GM18868 (cell line): ENCODE data around the gene NKAIN1.
"Not testable (repeated sequence)": the region's sequence is repeated elsewhere in the genome, so short reads cannot be mapped to it uniquely, and the experiment has no call there.

Experiments
- ATAC-seq: cut with Tn5 transposase; IDR thresholded peaks from one replicate; pipeline ENCODE4 v1.9.1; 2021; ENCODE audit warnings: mild to moderate bottlenecking, moderate library complexity; ENCODE audit not compliant: unreplicated experiment

Gene NKAIN1

GRCh38 chr1:31239653-31240241, at the start of gene NKAIN1:
Gene NKAIN1 (minus strand): TSS chr1:31239887. CDS start chr1:31239547, 340 bp downstream.
- no peak for ATAC-seq

- ATAC-seq = no peak
These were observed 49.3 kb upstream of the NKAIN1 start for GRCh38 chr1:31289021-31289420.

GRCh38 chr1:31287791-31288190, 48.1 kb upstream of the NKAIN1 start:
- ATAC-seq = not testable (repeated sequence)

GRCh38 chr1:31282426-31282825, 42.7 kb upstream of the NKAIN1 start:
- not testable (repeated sequence) for ATAC-seq

- ATAC-seq = no peak
These were observed 33.9 kb upstream of the NKAIN1 start for GRCh38 chr1:31273619-31274018.

GRCh38 chr1:31272369-31272768, 32.7 kb upstream of the NKAIN1 start:
- ATAC-seq = no peak

- ATAC-seq = no peak
These were observed 26.9 kb upstream of the NKAIN1 start for GRCh38 chr1:31266547-31266946.

GRCh38 chr1:31264790-31265386, 25.2 kb upstream of the NKAIN1 start:
- no peak for ATAC-seq

GRCh38 chr1:31263408-31263807, 23.7 kb upstream of the NKAIN1 start:
- no peak for ATAC-seq

- not testable (repeated sequence) for ATAC-seq
These were observed 22.7 kb upstream of the NKAIN1 start for GRCh38 chr1:31262393-31262792.

- no peak for ATAC-seq
These were observed 22.2 kb upstream of the NKAIN1 start for GRCh38 chr1:31261916-31262315.

GRCh38 chr1:31259746-31260145, 20.1 kb upstream of the NKAIN1 start:
- ATAC-seq = no peak

- no peak for ATAC-seq
These were observed 18.9 kb upstream of the NKAIN1 start for GRCh38 chr1:31258581-31258980.

- no peak for ATAC-seq
These were observed 17.5 kb upstream of the NKAIN1 start for GRCh38 chr1:31257213-31257612.

GRCh38 chr1:31249854-31250253, 10.2 kb upstream of the NKAIN1 start:
- ATAC-seq = no peak

- no peak for ATAC-seq
These were observed 8.6 kb upstream of the NKAIN1 start for GRCh38 chr1:31248276-31248675.

GRCh38 chr1:31244326-31244725, 4.6 kb upstream of the NKAIN1 start:
- no peak for ATAC-seq

GRCh38 chr1:31243501-31244286, 4.0 kb upstream of the NKAIN1 start:
- ATAC-seq = no peak

- ATAC-seq = no peak
These were observed 1.6 kb upstream of the NKAIN1 start for GRCh38 chr1:31241321-31241720.

- no peak for ATAC-seq
These were observed 587 bp downstream of the NKAIN1 start for GRCh38 chr1:31238986-31239613.

- ATAC-seq = no peak
These were observed 1.1 kb downstream of the NKAIN1 start for GRCh38 chr1:31238612-31238985.

- no peak for ATAC-seq
These were observed 4.8 kb downstream of the NKAIN1 start for GRCh38 chr1:31234870-31235269.
